Sigmoid colon (tissue), 3 donors: ENCODE results near the gene TMEM129.

ENCODE experiments used
- POLR2A ChIP-seq, 2 donors: fragments of 450-650 bp; IDR thresholded peaks; one replicate each; pipeline ENCODE4 v1.6.1; 2016; ENCODE audit warnings: antibody characterized with exemption in 2 of 2, mild to moderate bottlenecking in 2 of 2, moderate library complexity in 2 of 2
- TF ChIP-seq, protein P1 (sequence below), 4 experiments: fragments of 450-650 bp in 3 of 4; fragments of 200-600 bp in 1 of 4; IDR thresholded peaks; one replicate each; pipeline ENCODE4 v1.5.1; 2016 to 2019; ENCODE audit warnings: antibody characterized with exemption in 4 of 4, mild to moderate bottlenecking in 3 of 4, moderate library complexity in 2 of 4

DNA sequence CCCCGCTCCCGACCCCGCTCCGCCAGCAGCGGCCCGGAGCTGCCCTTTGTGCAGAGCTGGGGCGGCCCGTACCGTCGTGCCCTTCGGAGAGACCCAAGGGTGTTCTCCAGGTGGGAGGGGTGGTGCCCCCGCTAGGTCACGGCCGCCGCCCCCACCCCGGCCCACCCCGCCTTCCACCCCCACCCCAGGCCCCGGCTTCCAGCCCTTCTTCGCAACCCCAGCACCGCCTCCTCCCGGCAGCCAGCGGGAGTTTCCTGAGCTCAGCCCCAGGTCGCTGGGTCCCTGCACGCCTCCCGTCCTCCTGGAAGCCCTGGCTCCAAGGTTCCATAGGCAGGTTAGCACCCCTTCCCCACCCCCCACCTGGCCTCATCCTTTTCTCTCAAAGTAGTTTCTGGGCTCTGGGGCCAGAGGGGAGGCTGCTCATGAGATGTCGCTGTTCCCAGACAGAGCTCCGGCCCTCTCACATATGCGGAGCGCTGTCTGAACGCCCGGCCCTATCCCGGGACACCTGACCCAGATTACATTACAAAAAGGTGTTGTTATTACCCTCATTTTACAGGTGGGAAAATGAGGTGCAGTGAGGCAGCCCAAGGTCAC lies 46.7 kb upstream of the TMEM129 start:
- TF ChIP-seq, protein P1, sequence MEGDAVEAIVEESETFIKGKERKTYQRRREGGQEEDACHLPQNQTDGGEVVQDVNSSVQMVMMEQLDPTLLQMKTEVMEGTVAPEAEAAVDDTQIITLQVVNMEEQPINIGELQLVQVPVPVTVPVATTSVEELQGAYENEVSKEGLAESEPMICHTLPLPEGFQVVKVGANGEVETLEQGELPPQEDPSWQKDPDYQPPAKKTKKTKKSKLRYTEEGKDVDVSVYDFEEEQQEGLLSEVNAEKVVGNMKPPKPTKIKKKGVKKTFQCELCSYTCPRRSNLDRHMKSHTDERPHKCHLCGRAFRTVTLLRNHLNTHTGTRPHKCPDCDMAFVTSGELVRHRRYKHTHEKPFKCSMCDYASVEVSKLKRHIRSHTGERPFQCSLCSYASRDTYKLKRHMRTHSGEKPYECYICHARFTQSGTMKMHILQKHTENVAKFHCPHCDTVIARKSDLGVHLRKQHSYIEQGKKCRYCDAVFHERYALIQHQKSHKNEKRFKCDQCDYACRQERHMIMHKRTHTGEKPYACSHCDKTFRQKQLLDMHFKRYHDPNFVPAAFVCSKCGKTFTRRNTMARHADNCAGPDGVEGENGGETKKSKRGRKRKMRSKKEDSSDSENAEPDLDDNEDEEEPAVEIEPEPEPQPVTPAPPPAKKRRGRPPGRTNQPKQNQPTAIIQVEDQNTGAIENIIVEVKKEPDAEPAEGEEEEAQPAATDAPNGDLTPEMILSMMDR (IDR thresholded peaks at IDR 0.05) = no peak
- no peak for TF ChIP-seq POLR2A (IDR thresholded peaks at IDR 0.05)
